GM12878 (cell line): ENCODE results near the gene UBAC2. TPM values are rescaled to one million over a fixed set of nuclear protein-coding genes. Genes with fewer than 3 reads are reported as not detected.

ENCODE experiments used
- CEBPZ ChIP-seq: fragments of 150-350 bp; IDR thresholded peaks from 2 replicates; pipeline ENCODE4 v1.6.1; 2016; ENCODE audit warnings: low read depth, low read length
- EP300 ChIP-seq, 2 experiments: fragments of 150-350 bp in 1 of 2; IDR thresholded peaks; 2 replicates each; pipeline ENCODE4 v1.6.1; 2011 to 2012; ENCODE audit warnings: low read depth in 2 of 2, low read length in 2 of 2, borderline replicate concordance in 1 of 2, improper control_type of control experiment in 1 of 2, inconsistent platforms in 1 of 2; ENCODE audit not compliant: control insufficient read depth in 1 of 2
- polyA plus RNA-seq, 11 experiments: library from polyadenylated mRNA; depleted of rRNA in 4 of 11; unstranded in 6 of 11; stranded (reverse) in 5 of 11; fragments of >200 nt; fragmentation: Nextera tagmentation in 4 of 11; fragmentation: Illumina TruSeq in 1 of 11; extraction: Ambion mirVana in 4 of 11; extraction: Trizol in 1 of 11; gene quantifications; 1 replicate in 1 of 11; 2 replicates in 10 of 11; pipeline versions ENCODE4 v1.2.1 to v1.2.3, GENCODE V29; 2011 to 2016; ENCODE audit warnings: inconsistent platforms in 2 of 11, missing spikeins in 2 of 11, low read depth in 1 of 11
- total RNA-seq, 4 experiments: library from RNA; depleted of rRNA in 3 of 4; stranded (reverse); fragments of >200 nt in 3 of 4; fragmentation: Illumina TruSeq in 1 of 4; extraction: Trizol in 1 of 4; gene quantifications; 2 replicates each; pipeline versions ENCODE4 v1.2.1 to v1.2.3, GENCODE V29; 2013 to 2021
- TF ChIP-seq, protein P1 (sequence below): fragments of 450-650 bp; IDR thresholded peaks from 2 replicates; pipeline ENCODE4 v1.6.1; 2014; ENCODE audit warnings: mild to moderate bottlenecking

The UBAC2 gene
- total and polyA plus RNA-seq, 10 of the 15 experiments (the other 5 are each of a cell fraction or from before 2014, with no cell fraction given) = 3.0 to 54.6 (median 17.4) TPM

DNA sequence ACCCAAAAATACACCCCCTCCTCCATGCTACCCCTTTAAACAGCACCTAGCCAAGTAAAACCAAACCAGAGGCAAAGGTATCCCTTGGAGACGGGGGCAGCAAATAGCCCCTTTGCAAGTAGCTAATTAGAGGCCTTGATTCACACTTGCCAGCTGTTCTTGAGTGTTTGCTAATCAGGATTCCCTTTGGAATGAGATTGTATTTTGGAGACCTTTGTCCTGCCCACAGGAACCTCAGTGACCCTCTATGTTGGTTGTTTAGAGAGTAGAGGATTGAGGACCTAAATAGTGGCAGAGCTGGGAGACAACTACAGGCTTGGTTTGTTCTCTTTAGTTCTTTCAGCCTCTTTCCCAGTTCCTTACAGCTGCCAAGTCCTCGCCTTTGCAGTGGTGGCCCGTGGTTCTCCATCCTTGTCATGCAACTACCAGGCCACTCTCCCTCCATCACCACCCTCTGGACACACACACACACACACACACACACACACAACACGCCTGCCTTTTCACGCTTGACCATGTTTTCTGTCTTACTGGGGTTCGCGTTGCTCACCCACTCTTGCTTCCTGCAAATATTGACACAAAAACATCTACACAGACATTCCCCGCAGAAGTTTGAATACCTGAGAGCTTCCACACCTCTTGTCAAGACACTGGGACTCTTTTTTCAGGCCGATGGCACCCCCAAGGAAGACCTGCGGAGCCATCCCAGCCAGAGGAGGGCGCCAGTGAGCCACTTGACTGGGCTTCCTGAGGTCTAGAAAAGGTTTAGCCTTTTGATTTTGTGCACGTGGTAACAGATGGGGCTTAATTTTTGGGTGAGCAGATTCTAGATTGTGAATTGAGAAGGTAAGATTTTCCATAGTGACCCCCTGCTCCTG lies 186.5 kb downstream of the UBAC2 start (continued):
- TF ChIP-seq CEBPZ (no peak), EP300 (IDR thresholded peaks at IDR 0.05; ENCODE audit: borderline replicate concordance in 1 of 2, control insufficient read depth in 1 of 2, low read depth in 2 of 2, low read length in 2 of 2) (no peak)
- TF ChIP-seq, protein P1, sequence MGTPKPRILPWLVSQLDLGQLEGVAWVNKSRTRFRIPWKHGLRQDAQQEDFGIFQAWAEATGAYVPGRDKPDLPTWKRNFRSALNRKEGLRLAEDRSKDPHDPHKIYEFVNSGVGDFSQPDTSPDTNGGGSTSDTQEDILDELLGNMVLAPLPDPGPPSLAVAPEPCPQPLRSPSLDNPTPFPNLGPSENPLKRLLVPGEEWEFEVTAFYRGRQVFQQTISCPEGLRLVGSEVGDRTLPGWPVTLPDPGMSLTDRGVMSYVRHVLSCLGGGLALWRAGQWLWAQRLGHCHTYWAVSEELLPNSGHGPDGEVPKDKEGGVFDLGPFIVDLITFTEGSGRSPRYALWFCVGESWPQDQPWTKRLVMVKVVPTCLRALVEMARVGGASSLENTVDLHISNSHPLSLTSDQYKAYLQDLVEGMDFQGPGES = no peak
